Subcutaneous adipose tissue (tissue), 4 donors: Measurements from ENCODE around the gene RAD1. TPM values are rescaled to one million over a fixed set of nuclear protein-coding genes. Genes with fewer than 3 reads are reported as not detected.

Experiments
- total RNA-seq, 4 donors: library from RNA; depleted of rRNA; stranded (reverse); fragments of >200 nt; gene quantifications; one replicate each; pipeline ENCODE4 v1.1.0, GENCODE V29; 2016
- TF ChIP-seq, protein P1 (sequence below): fragments of 450-650 bp; IDR thresholded peaks from one replicate; pipeline ENCODE4 v1.5.1; 2016; ENCODE audit warnings: low read depth, mild to moderate bottlenecking, control low read depth, antibody characterized with exemption, moderate library complexity

The RAD1 gene
- total RNA-seq, 4 donors from 2014 or later, result 13.2 to 24.5 (median 16.9) TPM

DNA sequence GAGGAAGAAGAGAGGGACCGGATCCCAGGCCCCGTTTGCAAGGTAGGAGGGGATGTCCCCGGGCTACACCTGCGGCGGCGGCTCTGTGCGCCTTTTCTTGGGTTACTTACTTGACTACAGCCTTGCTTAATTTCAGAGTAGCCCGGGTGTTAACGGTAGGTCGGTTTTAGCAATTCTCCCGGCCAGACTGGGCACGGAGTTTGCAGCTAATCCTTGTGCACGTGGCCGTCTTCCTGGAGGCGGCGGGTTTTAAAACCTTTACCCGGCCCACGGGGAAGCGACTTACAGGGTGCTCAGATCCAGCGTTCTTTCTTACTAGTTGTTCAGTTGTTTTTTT lies 520 bp upstream of the RAD1 start:
- TF ChIP-seq, protein P1, sequence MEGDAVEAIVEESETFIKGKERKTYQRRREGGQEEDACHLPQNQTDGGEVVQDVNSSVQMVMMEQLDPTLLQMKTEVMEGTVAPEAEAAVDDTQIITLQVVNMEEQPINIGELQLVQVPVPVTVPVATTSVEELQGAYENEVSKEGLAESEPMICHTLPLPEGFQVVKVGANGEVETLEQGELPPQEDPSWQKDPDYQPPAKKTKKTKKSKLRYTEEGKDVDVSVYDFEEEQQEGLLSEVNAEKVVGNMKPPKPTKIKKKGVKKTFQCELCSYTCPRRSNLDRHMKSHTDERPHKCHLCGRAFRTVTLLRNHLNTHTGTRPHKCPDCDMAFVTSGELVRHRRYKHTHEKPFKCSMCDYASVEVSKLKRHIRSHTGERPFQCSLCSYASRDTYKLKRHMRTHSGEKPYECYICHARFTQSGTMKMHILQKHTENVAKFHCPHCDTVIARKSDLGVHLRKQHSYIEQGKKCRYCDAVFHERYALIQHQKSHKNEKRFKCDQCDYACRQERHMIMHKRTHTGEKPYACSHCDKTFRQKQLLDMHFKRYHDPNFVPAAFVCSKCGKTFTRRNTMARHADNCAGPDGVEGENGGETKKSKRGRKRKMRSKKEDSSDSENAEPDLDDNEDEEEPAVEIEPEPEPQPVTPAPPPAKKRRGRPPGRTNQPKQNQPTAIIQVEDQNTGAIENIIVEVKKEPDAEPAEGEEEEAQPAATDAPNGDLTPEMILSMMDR, result no peak

- TF ChIP-seq, protein P1, result no peak
These were observed 599 bp downstream of the RAD1 start for GRCh38 chr5:34914671-34915138.

- TF ChIP-seq, protein P1, result no peak
These were observed 2.2 kb downstream of the RAD1 start for GRCh38 chr5:34913072-34913471.

DNA sequence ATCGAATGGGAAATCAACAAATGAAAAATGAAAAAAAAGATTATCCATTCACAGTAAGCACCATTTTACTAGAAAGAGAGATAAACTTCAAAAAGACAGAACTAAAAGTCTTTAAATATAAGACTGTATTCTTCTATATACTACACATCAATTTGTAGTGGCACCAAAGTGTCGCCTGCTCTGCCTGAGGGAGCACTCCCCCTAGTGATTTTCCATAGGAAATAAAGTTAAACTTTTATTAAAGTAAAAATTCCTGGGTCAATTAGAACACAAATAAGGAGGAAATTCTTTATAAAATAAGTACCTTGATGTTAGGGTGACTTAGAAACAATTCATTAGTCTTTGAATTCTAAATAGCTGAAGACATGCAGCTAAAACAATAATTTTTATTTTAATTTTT lies 9.7 kb downstream of the RAD1 start:
- TF ChIP-seq, protein P1, result no peak

GRCh38 chr5:34903260-34903659 lies 12.0 kb downstream of the RAD1 start:
- TF ChIP-seq, protein P1, result no peak

DNA sequence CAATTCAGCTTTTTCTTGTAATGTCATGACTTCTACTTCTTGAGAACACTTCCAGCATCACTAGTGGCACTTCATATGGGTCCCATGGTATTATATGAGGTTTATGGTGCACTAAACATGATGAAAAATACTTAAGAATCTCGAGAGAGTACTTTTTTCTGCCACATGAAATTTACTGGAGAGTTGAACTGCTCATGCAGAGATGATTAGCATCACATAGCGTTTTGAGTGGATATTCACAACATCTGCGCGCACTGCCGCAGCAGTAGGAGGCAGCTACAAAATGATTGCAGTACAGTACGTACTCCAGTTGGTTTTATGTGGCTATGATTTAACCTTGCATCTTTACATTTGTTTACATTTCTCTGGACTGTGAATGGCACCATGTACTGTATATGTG lies 14.7 kb downstream of the RAD1 start:
- TF ChIP-seq, protein P1, result no peak

- TF ChIP-seq, protein P1, result no peak
These were observed 16.2 kb downstream of the RAD1 start for GRCh38 chr5:34899066-34899465.
